ENCODE measurements around the gene NOX1. TPM values are rescaled to one million over a fixed set of nuclear protein-coding genes. Genes with fewer than 3 reads are reported as not detected.
"Not testable (repeated sequence)": the region's sequence is repeated elsewhere in the genome, so short reads cannot be mapped to it uniquely, and the experiment has no call there.

NOX1 gene
- total RNA-seq, 1 donor from 2014 or later = not detected

- intact Hi-C loops (cut with DNase I) = no loop called here
- ATAC-seq (no peak), DNase-seq (ENCODE audit: missing footprints) (no peak)
These were observed 44.0 kb downstream of the NOX1 start for GRCh38 chrX:100830143-100830542.

GRCh38 chrX:100829730-100830129 is 44.4 kb downstream of the NOX1 start:
- DNase-seq (ENCODE audit: missing footprints) = no peak

GRCh38 chrX:100819837-100820666 is 54.1 kb downstream of the NOX1 start, which contains the start of gene CSTF2:
Gene CSTF2 (plus strand): TSS chrX:100820391. CDS start chrX:100820417, 26 bp downstream.
- intact Hi-C loops (cut with DNase I) = no loop called here
- DNase-seq (ENCODE audit: missing footprints) (peak; percentile 91), ATAC-seq (peak; percentile 100)

More at GRCh38 chrX:100829730-100830129, 44.4 kb downstream of the NOX1 start:
- ATAC-seq = no peak
- intact Hi-C loops (cut with DNase I) = no loop called here

GRCh38 chrX:100819534-100819836 is 54.7 kb downstream of the NOX1 start:
- intact Hi-C loops (cut with DNase I) = no loop called here
- ATAC-seq (no peak), DNase-seq (ENCODE audit: missing footprints) (no peak)

- no peak for ATAC-seq
- no peak for DNase-seq (ENCODE audit: missing footprints)
- intact Hi-C loops (cut with DNase I) = no loop called here
These were observed 56.8 kb downstream of the NOX1 start for GRCh38 chrX:100817340-100817739.

- ATAC-seq (no peak), DNase-seq (ENCODE audit: missing footprints) (no peak)
- intact Hi-C loops (cut with DNase I) = no loop called here
These were observed 61.7 kb downstream of the NOX1 start for GRCh38 chrX:100812216-100813158.

- intact Hi-C loops (cut with DNase I); DNase-seq (ENCODE audit: missing footprints); ATAC-seq: not testable (repeated sequence)
These were observed 65.9 kb downstream of the NOX1 start for GRCh38 chrX:100808265-100808664.

GRCh38 chrX:100804780-100805179 is 69.4 kb downstream of the NOX1 start:
- no peak for DNase-seq (ENCODE audit: missing footprints)
- intact Hi-C loops (cut with DNase I) = no loop called here
- ATAC-seq = no peak

- DNase-seq (ENCODE audit: missing footprints) (no peak), ATAC-seq (no peak)
- intact Hi-C loops (cut with DNase I) = no loop called here
These were observed 71.3 kb downstream of the NOX1 start for GRCh38 chrX:100802843-100803242.

- ATAC-seq (no peak), DNase-seq (ENCODE audit: missing footprints) (no peak)
- intact Hi-C loops (cut with DNase I) = no loop called here
These were observed 75.5 kb downstream of the NOX1 start for GRCh38 chrX:100798484-100799214.

- intact Hi-C loops (cut with DNase I) = no loop called here
- ATAC-seq (no peak), DNase-seq (ENCODE audit: missing footprints) (no peak)
These were observed 76.8 kb downstream of the NOX1 start for GRCh38 chrX:100797359-100797758.

GRCh38 chrX:100796371-100796770 is 77.8 kb downstream of the NOX1 start:
- intact Hi-C loops (cut with DNase I) = not testable (repeated sequence)

More at GRCh38 chrX:100796371-100796770, 77.8 kb downstream of the NOX1 start:
- ATAC-seq; DNase-seq (ENCODE audit: missing footprints): not testable (repeated sequence)

Other genes starting within 250 kb of the NOX1 start
- 5.0 TPM for gene TSPAN6, start 237.6 kb downstream of the NOX1 start, total RNA-seq
- 9.7 TPM for gene SRPX2, start 230.2 kb downstream of the NOX1 start, total RNA-seq
- gene SYTL4, start 142.2 kb downstream of the NOX1 start, total RNA-seq = 2.2 TPM
- 6.6 TPM for gene CSTF2, start 54.0 kb downstream of the NOX1 start, total RNA-seq
- gene XKRX, start 54.6 kb upstream of the NOX1 start, total RNA-seq = not detected
- gene ARL13A, start 95.3 kb upstream of the NOX1 start, total RNA-seq = not detected
- 16.0 TPM for gene TRMT2B, start 177.8 kb upstream of the NOX1 start, total RNA-seq
- 0.16 TPM for gene TMEM35A, start 204.5 kb upstream of the NOX1 start, total RNA-seq
- gene CENPI, start 223.8 kb upstream of the NOX1 start, total RNA-seq = 0.73 TPM